Measurements from ENCODE around the gene MED25. TPM values are rescaled to one million over a fixed set of nuclear protein-coding genes. Genes with fewer than 3 reads are reported as not detected.
A peak's percentile ranks its signal among the peaks of the same experiment; 100 is the strongest.

The MED25 gene
- total RNA-seq, 2 donors from 2014 or later, result 46.1 to 77.2 TPM

DNA sequence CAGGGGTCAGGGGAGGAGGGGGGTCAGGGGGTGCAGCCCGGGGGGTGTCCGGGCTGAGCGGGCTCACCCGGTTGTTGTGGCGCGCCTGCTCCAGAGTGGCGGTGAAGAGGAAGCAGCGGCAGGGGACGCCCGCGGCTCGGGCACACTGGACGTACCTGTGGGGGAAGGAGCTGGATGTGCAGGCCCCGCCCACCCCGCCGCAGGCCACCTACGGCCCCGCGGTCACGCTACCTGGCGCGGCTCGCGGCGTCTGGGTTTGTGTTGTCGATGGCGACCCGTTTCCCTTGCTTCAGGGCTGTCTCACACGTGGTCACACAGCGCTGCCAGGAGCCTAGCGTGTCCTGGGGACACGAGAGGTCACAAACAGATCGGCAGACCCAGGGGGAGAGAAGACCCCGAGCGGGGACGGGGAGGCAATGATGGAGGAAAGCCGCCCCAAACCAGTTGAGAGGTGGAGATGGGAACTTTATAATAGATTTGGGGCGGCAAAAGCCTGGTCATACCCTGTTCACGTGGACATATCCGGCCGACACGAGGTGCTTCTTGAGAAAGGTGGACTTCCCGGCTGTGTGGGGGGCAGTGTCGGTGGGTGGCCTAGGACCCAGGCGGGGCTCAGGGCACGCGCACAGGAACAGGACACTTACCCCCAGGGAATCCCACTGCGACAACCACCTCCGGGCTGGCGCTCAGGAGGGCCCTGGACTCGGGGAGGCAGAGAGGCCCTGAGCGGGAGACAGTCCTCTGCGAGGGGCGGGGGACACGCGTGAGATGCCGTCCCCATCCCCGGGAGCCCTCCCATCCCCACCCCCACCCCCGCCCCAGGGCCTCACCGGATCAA is 43.7 kb downstream of the MED25 start:
- intact Hi-C loops (cut with DNase I), result loop anchor here (10.0 kb wide), 1 partner anchor 47 kb away; the partner anchor contains the start of genes FUZ and MED25
- Histone ChIP-seq H3K4me1 (peaks cover 15% of the 10 kb centered on the region), H3K27me3 (no peaks in the 10 kb centered on the region), H3K36me3 (peaks cover 7% of the 10 kb centered on the region), H3K9ac (ENCODE audit: low read depth in 2 of 2, low read length in 2 of 2) (no peak overlapping the region), H3K27ac (no peak overlapping the region), H3K4me3 (no peak overlapping the region), H3K9me3 (no peaks in the 10 kb centered on the region)
- TF ChIP-seq, protein P1, sequence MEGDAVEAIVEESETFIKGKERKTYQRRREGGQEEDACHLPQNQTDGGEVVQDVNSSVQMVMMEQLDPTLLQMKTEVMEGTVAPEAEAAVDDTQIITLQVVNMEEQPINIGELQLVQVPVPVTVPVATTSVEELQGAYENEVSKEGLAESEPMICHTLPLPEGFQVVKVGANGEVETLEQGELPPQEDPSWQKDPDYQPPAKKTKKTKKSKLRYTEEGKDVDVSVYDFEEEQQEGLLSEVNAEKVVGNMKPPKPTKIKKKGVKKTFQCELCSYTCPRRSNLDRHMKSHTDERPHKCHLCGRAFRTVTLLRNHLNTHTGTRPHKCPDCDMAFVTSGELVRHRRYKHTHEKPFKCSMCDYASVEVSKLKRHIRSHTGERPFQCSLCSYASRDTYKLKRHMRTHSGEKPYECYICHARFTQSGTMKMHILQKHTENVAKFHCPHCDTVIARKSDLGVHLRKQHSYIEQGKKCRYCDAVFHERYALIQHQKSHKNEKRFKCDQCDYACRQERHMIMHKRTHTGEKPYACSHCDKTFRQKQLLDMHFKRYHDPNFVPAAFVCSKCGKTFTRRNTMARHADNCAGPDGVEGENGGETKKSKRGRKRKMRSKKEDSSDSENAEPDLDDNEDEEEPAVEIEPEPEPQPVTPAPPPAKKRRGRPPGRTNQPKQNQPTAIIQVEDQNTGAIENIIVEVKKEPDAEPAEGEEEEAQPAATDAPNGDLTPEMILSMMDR (IDR thresholded peaks at IDR 0.05), result no peak
- DNase-seq, result no peak

DNA sequence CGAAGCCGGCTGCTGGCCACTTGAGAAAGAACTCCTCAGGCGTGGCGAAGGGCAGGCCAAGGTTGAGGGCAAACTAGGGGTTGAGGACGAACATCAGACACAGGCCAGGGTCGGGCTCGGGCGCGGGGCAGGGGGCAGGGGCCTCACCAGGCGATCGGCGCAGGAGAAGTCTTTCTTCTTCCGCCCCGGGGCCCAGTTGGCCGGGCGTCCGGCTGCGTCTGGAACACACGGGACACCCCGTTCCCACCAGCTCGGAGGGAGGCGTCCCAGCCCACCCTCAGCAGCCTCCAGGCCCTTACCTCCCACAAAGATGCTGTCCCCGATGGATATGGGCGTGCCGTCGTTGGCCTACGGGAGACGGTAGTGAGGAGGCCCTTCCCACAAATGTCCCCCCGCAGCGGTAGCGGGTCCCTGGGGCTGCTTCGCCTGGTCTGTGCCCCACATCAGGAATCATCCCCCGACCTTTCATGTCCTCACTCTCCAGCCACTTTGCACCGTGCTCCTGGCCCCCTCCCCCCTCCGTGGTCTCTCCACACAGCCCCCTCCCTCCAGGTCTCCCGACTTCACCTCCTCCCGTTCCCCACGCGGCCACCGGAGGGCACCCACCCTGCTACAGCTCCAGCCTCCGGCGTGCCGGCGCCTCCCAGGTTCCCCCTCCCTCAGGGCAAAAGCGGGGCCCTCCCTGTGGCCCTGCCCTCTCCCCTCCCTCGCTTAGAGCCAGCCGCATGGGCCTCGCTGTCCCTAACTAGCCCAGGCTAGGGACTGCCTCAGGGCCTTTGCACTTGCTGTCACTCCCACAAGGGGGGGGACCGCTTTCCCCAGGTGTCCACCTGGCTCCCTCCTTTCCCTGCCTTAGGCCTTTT is 44.5 kb downstream of the MED25 start:
- H3K27ac ChIP-seq, result no peak overlapping the region
- intact Hi-C loops (cut with DNase I), result loop anchor here (10.0 kb wide), 1 partner anchor 48 kb away; the partner anchor contains the start of genes FUZ and MED25
- H3K4me3 ChIP-seq, result no peak overlapping the region
- no peaks in the 10 kb centered on the region for H3K27me3 ChIP-seq
- H3K9ac ChIP-seq (ENCODE audit: low read depth in 2 of 2, low read length in 2 of 2), result no peak overlapping the region
- no peaks in the 10 kb centered on the region for H3K9me3 ChIP-seq
- TF ChIP-seq, protein P1 (IDR thresholded peaks at IDR 0.05), result no peak
- H3K4me1 ChIP-seq, result peaks cover 15% of the 10 kb centered on the region
- no peaks in the 10 kb centered on the region for H3K36me3 ChIP-seq
- peak; percentile 26 for DNase-seq

DNA sequence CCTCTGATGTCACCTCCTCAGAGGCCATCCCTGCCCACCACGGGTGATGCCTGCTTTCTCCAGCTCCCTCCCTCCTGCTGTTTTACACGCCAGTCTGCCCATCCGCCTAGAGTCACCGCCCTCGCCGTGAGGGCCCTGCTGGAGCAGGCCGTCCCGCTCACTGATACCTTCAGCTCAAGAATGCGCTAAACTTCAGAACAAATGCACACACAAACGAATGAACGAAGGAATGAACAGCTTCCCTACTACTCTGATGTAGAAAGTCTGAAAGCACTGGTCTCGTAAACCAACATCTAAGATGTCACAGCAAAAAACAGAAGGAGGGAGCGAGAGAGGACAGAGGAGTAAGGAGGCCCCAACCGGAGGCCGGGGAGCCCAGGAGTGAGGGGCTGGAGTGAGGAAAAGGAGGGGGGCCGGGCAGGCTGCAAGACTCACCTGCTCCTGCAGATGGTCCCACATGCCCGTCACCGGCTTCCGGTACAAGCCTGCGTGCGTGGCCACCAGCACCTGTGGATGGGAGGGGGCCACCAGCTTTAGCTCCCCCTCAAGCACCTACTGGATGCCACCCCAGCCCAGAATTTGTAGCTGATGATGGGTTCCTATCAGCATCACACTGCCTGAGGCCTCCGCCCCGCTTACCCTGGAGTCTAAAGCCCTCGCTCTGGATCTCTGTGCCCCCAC is 45.3 kb downstream of the MED25 start:
- H3K4me1 ChIP-seq, result peaks cover 15% of the 10 kb centered on the region
- H3K4me3 ChIP-seq, result no peak overlapping the region
- no peak overlapping the region for H3K9ac ChIP-seq (ENCODE audit: low read depth in 2 of 2, low read length in 2 of 2)
- no peaks in the 10 kb centered on the region for H3K27me3 ChIP-seq
- no peak overlapping the region for H3K27ac ChIP-seq
- H3K9me3 ChIP-seq, result no peaks in the 10 kb centered on the region
- no peak for DNase-seq
- no peaks in the 10 kb centered on the region for H3K36me3 ChIP-seq
- intact Hi-C loops (cut with DNase I), result loop anchor here (10.0 kb wide), 1 partner anchor 49 kb away; the partner anchor contains the start of genes FUZ and MED25
- TF ChIP-seq, protein P1 (IDR thresholded peaks at IDR 0.05), result no peak

DNA sequence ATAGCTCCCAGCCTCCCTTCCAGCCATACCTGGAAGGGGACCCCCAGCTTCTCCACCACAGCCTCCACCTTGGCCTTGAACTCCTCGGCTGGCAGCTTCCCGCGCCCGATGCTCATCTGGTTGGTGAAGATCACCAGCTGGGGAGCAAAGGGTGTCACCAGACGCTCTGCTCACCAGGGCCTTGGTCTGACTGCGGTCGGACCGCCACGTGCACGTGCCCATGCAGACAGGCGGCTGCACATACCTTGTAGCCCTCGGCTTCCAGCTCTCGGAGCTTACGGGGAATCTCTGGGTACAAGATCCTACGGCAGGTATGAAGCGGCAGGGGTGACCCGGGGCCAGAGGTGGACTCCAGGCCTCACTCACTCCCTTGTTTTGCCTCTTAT is 45.8 kb downstream of the MED25 start:
- TF ChIP-seq, protein P1 (IDR thresholded peaks at IDR 0.05), result no peak
- H3K9me3 ChIP-seq, result no peaks in the 10 kb centered on the region
- H3K4me1 ChIP-seq, result peaks cover 15% of the 10 kb centered on the region
- no peaks in the 10 kb centered on the region for H3K27me3 ChIP-seq
- intact Hi-C loops (cut with DNase I), result loop anchor here (10.0 kb wide), 1 partner anchor 49 kb away; the partner anchor contains the start of genes FUZ and MED25
- no peaks in the 10 kb centered on the region for H3K36me3 ChIP-seq
- no peak overlapping the region for H3K4me3 ChIP-seq
- no peak overlapping the region for H3K27ac ChIP-seq
- no peak overlapping the region for H3K9ac ChIP-seq (ENCODE audit: low read depth in 2 of 2, low read length in 2 of 2)
- DNase-seq, result peak; percentile 22

DNA sequence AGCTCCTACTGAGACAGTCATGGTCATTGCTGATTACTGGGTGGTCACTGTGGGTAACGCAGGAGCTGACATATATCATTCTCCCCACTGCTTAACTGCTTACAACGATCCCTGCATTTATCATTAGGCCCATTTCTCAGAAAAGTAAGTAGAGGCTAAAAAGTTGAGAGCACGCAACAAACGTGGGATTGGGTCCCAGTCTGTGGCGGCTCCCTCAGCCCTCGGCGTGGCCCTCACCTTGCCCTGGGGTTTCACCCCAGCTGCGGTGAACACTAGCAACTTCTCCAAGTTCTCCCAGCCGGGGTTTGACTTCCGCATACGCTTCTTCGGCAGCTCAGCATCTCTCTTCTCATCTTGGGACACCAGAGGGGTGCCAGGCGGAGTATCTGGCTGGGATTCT is 46.8 kb downstream of the MED25 start:
- DNase-seq, result no peak
- no peak overlapping the region for H3K27ac ChIP-seq
- TF ChIP-seq, protein P1 (IDR thresholded peaks at IDR 0.05), result no peak

More for the DNA sequence above, 46.8 kb downstream of the MED25 start:
- intact Hi-C loops (cut with DNase I), result loop anchor here (10.0 kb wide), 1 partner anchor 50 kb away; the partner anchor contains the start of genes FUZ and MED25
- H3K9ac ChIP-seq (ENCODE audit: low read depth in 2 of 2, low read length in 2 of 2), result no peak overlapping the region
- no peaks in the 10 kb centered on the region for H3K36me3 ChIP-seq
- no peaks in the 10 kb centered on the region for H3K9me3 ChIP-seq
- H3K4me3 ChIP-seq, result no peak overlapping the region
- no peaks in the 10 kb centered on the region for H3K27me3 ChIP-seq
- peaks cover 15% of the 10 kb centered on the region for H3K4me1 ChIP-seq

Data from colonic mucosa (tissue), 4 donors.